Esophagus (tissue), 2 donors: ENCODE data around the gene PTGER3. TPM values are rescaled to one million over a fixed set of nuclear protein-coding genes. Genes with fewer than 3 reads are reported as not detected.

Experiments used
- H3K27ac ChIP-seq, 2 donors: one replicate each; pipeline ENCODE4 v1.5.1; 2013; ENCODE audit warnings: low read depth in 2 of 2, mild to moderate bottlenecking in 2 of 2, inconsistent platforms in 1 of 2, low read length in 1 of 2, moderate library complexity in 1 of 2
- H3K27me3 ChIP-seq, 2 donors: one replicate each; pipeline ENCODE4 v1.6.1; 2013; ENCODE audit warnings: low read length in 2 of 2, control low read depth in 1 of 2, mild to moderate bottlenecking in 1 of 2; ENCODE audit not compliant: insufficient read depth in 2 of 2, control insufficient read depth in 1 of 2
- H3K36me3 ChIP-seq, 2 donors: one replicate each; pipeline ENCODE4 v1.6.1; 2013; ENCODE audit warnings: low read length in 1 of 2; ENCODE audit not compliant: control insufficient read depth in 2 of 2, insufficient read depth in 2 of 2
- H3K4me1 ChIP-seq, 2 donors: one replicate each; pipeline ENCODE4 v1.6.1; 2013; ENCODE audit warnings: low read length in 1 of 2; ENCODE audit not compliant: control insufficient read depth in 2 of 2, insufficient read depth in 2 of 2
- H3K4me3 ChIP-seq, 2 donors: one replicate each; pipeline ENCODE4 v1.5.1; 2013; ENCODE audit warnings: low read length in 2 of 2, mild to moderate bottlenecking in 2 of 2, low read depth in 1 of 2, moderate library complexity in 1 of 2
- H3K9me3 ChIP-seq, 2 donors: one replicate each; pipeline ENCODE4 v1.6.1; 2013; ENCODE audit warnings: mild to moderate bottlenecking in 2 of 2, low read depth in 1 of 2, low read length in 1 of 2, moderate library complexity in 1 of 2; ENCODE audit not compliant: control insufficient read depth in 2 of 2, insufficient read depth in 1 of 2
- WGBS, 2 donors: extraction: QIAGEN DNeasy Blood & Tissue Kit; methylation state at CpG; one replicate each; pipeline ENCODE4 v1.1.7; 2013; 5-methylcytosine and 5-hydroxymethylcytosine counted together
- polyA plus RNA-seq, 2 donors: library from polyadenylated mRNA; stranded (reverse); fragments of 200-250 nt; gene quantifications; one replicate each; pipeline ENCODE4 v1.2.3, GENCODE V29; 2013
- donor health status: healthy with polysubstance abuse.
- donor health status: Bipolar disorder and iron deficiency.

Gene PTGER3
- polyA plus RNA-seq, 2 donors: 0.29 to 1.1 TPM

GRCh38 chr1:71081697-71082080 lies 34.1 kb upstream of the PTGER3 start:
- Histone ChIP-seq H3K27me3 (peaks cover 0 to 2% of the 10 kb centered on the region in 2 donors), H3K4me3 (peak overlapping the region in 1 of 2 donors; percentile 100), H3K4me1 (peaks cover 0 to 3% of the 10 kb centered on the region in 2 donors), H3K27ac (no peak overlapping the region), H3K36me3 (peaks cover 0 to 3% of the 10 kb centered on the region in 2 donors), H3K9me3 (peaks cover 0 to 3% of the 10 kb centered on the region in 2 donors)
- WGBS, 2 donors: 72 to 83% methylated on average over 7 of the region's 7 CpGs

- H3K27ac ChIP-seq: peak within 1 kb of the TSS; percentile 79 to 92
- peaks cover 0 to 3% of the 10 kb centered on the region in 2 donors for H3K4me1 ChIP-seq
- H3K4me3 ChIP-seq: peak within 1 kb of the TSS; percentile 70 to 100
- peaks cover 0 to 3% of the 10 kb centered on the region in 2 donors for H3K9me3 ChIP-seq
- 0% methylated on average over 33 of the region's 33 CpGs for WGBS, 2 donors
- H3K36me3 ChIP-seq: peaks cover under 1 to 3% of the 10 kb centered on the region in 2 donors
- H3K27me3 ChIP-seq: peaks cover 0 to 2% of the 10 kb centered on the region in 2 donors
These were observed 33.4 kb upstream of the PTGER3 start, which contains the start of gene ZRANB2 for GRCh38 chr1:71080739-71081696. Gene ZRANB2, minus strand, starts transcription at chr1:71081035. Its CDS starts 40 bp downstream, at chr1:71080995.

- peak overlapping the region; percentile 70 to 100 for H3K4me3 ChIP-seq
- 0 to 1% methylated on average over 17 of the region's 17 CpGs for WGBS, 2 donors
- H3K27me3 ChIP-seq: peaks cover 0 to 2% of the 10 kb centered on the region in 2 donors
- peaks cover 0 to 3% of the 10 kb centered on the region in 2 donors for H3K9me3 ChIP-seq
- H3K36me3 ChIP-seq: peaks cover 2 to 6% of the 10 kb centered on the region in 2 donors
- H3K4me1 ChIP-seq: peaks cover 0 to 3% of the 10 kb centered on the region in 2 donors
- H3K27ac ChIP-seq: peak overlapping the region; percentile 79 to 92
These were observed 32.7 kb upstream of the PTGER3 start for GRCh38 chr1:71080230-71080738.

GRCh38 chr1:71074681-71075080 lies 27.1 kb upstream of the PTGER3 start:
- Histone ChIP-seq H3K27me3 (no peaks in the 10 kb centered on the region), H3K4me1 (no peaks in the 10 kb centered on the region), H3K9me3 (no peaks in the 10 kb centered on the region), H3K36me3 (peaks cover 5 to 8% of the 10 kb centered on the region in 2 donors), H3K4me3 (no peak overlapping the region), H3K27ac (no peak overlapping the region)
- WGBS, 2 donors: 92 to 95% methylated on average over 1 of the region's 1 CpG

- Histone ChIP-seq H3K4me3 (no peak overlapping the region), H3K4me1 (no peaks in the 10 kb centered on the region), H3K27me3 (no peaks in the 10 kb centered on the region), H3K27ac (no peak overlapping the region), H3K9me3 (no peaks in the 10 kb centered on the region), H3K36me3 (peaks cover 9 to 14% of the 10 kb centered on the region in 2 donors)
These were observed 24.7 kb upstream of the PTGER3 start for GRCh38 chr1:71072273-71072672.

- Histone ChIP-seq H3K9me3 (no peaks in the 10 kb centered on the region), H3K36me3 (peaks cover 9 to 14% of the 10 kb centered on the region in 2 donors), H3K27ac (no peak overlapping the region), H3K4me1 (no peaks in the 10 kb centered on the region), H3K27me3 (no peaks in the 10 kb centered on the region), H3K4me3 (no peak overlapping the region)
- 89 to 91% methylated on average over 4 of the region's 4 CpGs for WGBS, 2 donors
These were observed 24.1 kb upstream of the PTGER3 start for GRCh38 chr1:71071720-71072119.

- 74 to 75% methylated on average over 6 of the region's 6 CpGs for WGBS, 2 donors
- Histone ChIP-seq H3K27ac (no peak overlapping the region), H3K4me1 (no peaks in the 10 kb centered on the region), H3K4me3 (no peak overlapping the region), H3K9me3 (no peaks in the 10 kb centered on the region), H3K36me3 (peaks cover 8 to 14% of the 10 kb centered on the region in 2 donors), H3K27me3 (no peaks in the 10 kb centered on the region)
These were observed 21.0 kb upstream of the PTGER3 start for GRCh38 chr1:71068325-71069240.

- Histone ChIP-seq H3K27ac (no peak overlapping the region), H3K4me3 (no peak overlapping the region), H3K9me3 (no peaks in the 10 kb centered on the region), H3K27me3 (no peaks in the 10 kb centered on the region), H3K36me3 (no peaks in the 10 kb centered on the region), H3K4me1 (no peaks in the 10 kb centered on the region)
- WGBS, 2 donors: 79 to 80% methylated on average over 6 of the region's 6 CpGs
These were observed 7.2 kb upstream of the PTGER3 start for GRCh38 chr1:71054791-71055190.

GRCh38 chr1:71054281-71054731 lies 6.7 kb upstream of the PTGER3 start:
- WGBS, 2 donors: 82% methylated on average over 15 of the region's 15 CpGs
- no peaks in the 10 kb centered on the region for H3K36me3 ChIP-seq
- H3K4me1 ChIP-seq: no peaks in the 10 kb centered on the region
- H3K9me3 ChIP-seq: no peaks in the 10 kb centered on the region
- no peaks in the 10 kb centered on the region for H3K27me3 ChIP-seq
- no peak overlapping the region for H3K4me3 ChIP-seq
- no peak overlapping the region for H3K27ac ChIP-seq
